OCI-LY1 (cell line): ENCODE measurements around the gene CD244.
"Not testable (repeated sequence)": the region's sequence is repeated elsewhere in the genome, so short reads cannot be mapped to it uniquely, and the experiment has no call there.

ENCODE experiments used
- H2AFZ ChIP-seq: fragments of 200-600 bp; sonication (generic), shearing (Covaris generic); 2 replicates; pipeline ENCODE4 v1.6.0; 2014; ENCODE audit warnings: antibody characterized with exemption, mild to moderate bottlenecking, low read length
- H3F3A ChIP-seq: fragments of 200-600 bp; sonication (generic), shearing (Covaris generic); 2 replicates; pipeline ENCODE4 v1.6.0; 2014; ENCODE audit warnings: mild to moderate bottlenecking, antibody characterized with exemption, low read length, moderate library complexity; ENCODE audit not compliant: insufficient read depth
- H3K27ac ChIP-seq: fragments of 200-600 bp; sonication (generic); 2 replicates; pipeline ENCODE4 v1.5.1; 2014; ENCODE audit warnings: low read length, mixed run types, mild to moderate bottlenecking, low read depth; ENCODE audit not compliant: poor library complexity, severe bottlenecking
- H3K27me3 ChIP-seq: fragments of 200-600 bp; sonication (generic); 2 replicates; pipeline ENCODE4 v1.6.0; 2014; ENCODE audit warnings: antibody characterized with exemption, mild to moderate bottlenecking, low read length, moderate library complexity; ENCODE audit not compliant: insufficient read depth
- H3K36me3 ChIP-seq: fragments of 200-600 bp; sonication (generic); 2 replicates; pipeline ENCODE4 v1.6.1; 2014; ENCODE audit warnings: mild to moderate bottlenecking, antibody characterized with exemption, low read length, moderate library complexity, mixed read lengths; ENCODE audit not compliant: insufficient read depth
- H3K4me1 ChIP-seq: fragments of 200-600 bp; sonication (generic); 2 replicates; pipeline ENCODE4 v1.5.1; 2014; ENCODE audit warnings: mild to moderate bottlenecking, low read length, moderate library complexity; ENCODE audit not compliant: insufficient read depth, severe bottlenecking
- H3K4me2 ChIP-seq: fragments of 200-600 bp; sonication (generic), shearing (Covaris generic); 2 replicates; pipeline ENCODE4 v1.6.1; 2014; ENCODE audit warnings: low read length
- H3K4me3 ChIP-seq: fragments of 200-600 bp; sonication (generic); 2 replicates; pipeline ENCODE4 v1.5.1; 2014; ENCODE audit warnings: low read length, low read depth, mild to moderate bottlenecking, mixed read lengths; ENCODE audit not compliant: poor library complexity, severe bottlenecking
- H3K79me2 ChIP-seq: fragments of 200-600 bp; shearing (Covaris generic); 2 replicates; pipeline ENCODE4 v1.6.1; 2016; ENCODE audit warnings: mixed run types, low read length, mixed read lengths; ENCODE audit not compliant: insufficient read depth
- H3K9ac ChIP-seq: fragments of 200-600 bp; sonication (generic), shearing (Covaris generic); 2 replicates; pipeline ENCODE4 v1.6.1; 2014; ENCODE audit warnings: mild to moderate bottlenecking, low read length, mixed read lengths
- H3K9me2 ChIP-seq: fragments of 200-600 bp; sonication (generic), shearing (Covaris generic); 2 replicates; pipeline ENCODE4 v1.6.1; 2014; ENCODE audit warnings: low read depth, mild to moderate bottlenecking, low read length, mixed read lengths
- H3K9me3 ChIP-seq: fragments of 200-600 bp; shearing (Covaris generic); 2 replicates; pipeline ENCODE4 v1.6.1; 2014; ENCODE audit warnings: low read length, mixed read lengths
- H4K20me1 ChIP-seq: fragments of 200-600 bp; sonication (generic), shearing (Covaris generic); 2 replicates; pipeline ENCODE4 v1.6.0; 2016; ENCODE audit warnings: mild to moderate bottlenecking, low read length; ENCODE audit not compliant: insufficient read depth
- EZH2 ChIP-seq: fragments of 200-600 bp; sonication (generic), shearing (Covaris generic); IDR thresholded peaks from 2 replicates; pipeline ENCODE4 v1.8.0; 2017; ENCODE audit warnings: borderline replicate concordance, mixed run types, mild to moderate bottlenecking, antibody characterized with exemption, low read length, moderate library complexity, mixed read lengths
- TF ChIP-seq, protein P1 (sequence below): fragments of 200-600 bp; sonication (generic), shearing (Covaris generic); IDR thresholded peaks from 2 replicates; pipeline ENCODE4 v1.5.1; 2017; ENCODE audit warnings: mild to moderate bottlenecking, antibody characterized with exemption, low read length, moderate library complexity, mixed read lengths

Gene CD244

GRCh38 chr1:160882582-160882981, 19.9 kb upstream of the CD244 start:
- Histone ChIP-seq H3K4me2 (no peak overlapping the region), H3K4me3 (no peak overlapping the region), H3K9ac (no peak overlapping the region), H3K4me1 (peaks cover 4% of the 10 kb centered on the region), H3K9me3 (no peaks in the 10 kb centered on the region), H3K27me3 (0 out of 2 replicates have a peak, but pooled peaks cover 3% of the 10 kb centered on the region), H3K36me3 (no peaks in the 10 kb centered on the region), H3F3A (no peaks in the 10 kb centered on the region), H3K27ac (no peak overlapping the region), H4K20me1 (no peaks in the 10 kb centered on the region), H3K79me2 (no peaks in the 10 kb centered on the region), H3K9me2 (no peaks in the 10 kb centered on the region), H2AFZ (no peak overlapping the region)
- TF ChIP-seq EZH2: no peak
- TF ChIP-seq, protein P1, sequence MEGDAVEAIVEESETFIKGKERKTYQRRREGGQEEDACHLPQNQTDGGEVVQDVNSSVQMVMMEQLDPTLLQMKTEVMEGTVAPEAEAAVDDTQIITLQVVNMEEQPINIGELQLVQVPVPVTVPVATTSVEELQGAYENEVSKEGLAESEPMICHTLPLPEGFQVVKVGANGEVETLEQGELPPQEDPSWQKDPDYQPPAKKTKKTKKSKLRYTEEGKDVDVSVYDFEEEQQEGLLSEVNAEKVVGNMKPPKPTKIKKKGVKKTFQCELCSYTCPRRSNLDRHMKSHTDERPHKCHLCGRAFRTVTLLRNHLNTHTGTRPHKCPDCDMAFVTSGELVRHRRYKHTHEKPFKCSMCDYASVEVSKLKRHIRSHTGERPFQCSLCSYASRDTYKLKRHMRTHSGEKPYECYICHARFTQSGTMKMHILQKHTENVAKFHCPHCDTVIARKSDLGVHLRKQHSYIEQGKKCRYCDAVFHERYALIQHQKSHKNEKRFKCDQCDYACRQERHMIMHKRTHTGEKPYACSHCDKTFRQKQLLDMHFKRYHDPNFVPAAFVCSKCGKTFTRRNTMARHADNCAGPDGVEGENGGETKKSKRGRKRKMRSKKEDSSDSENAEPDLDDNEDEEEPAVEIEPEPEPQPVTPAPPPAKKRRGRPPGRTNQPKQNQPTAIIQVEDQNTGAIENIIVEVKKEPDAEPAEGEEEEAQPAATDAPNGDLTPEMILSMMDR: no peak

- H3K27me3 ChIP-seq, H3F3A ChIP-seq, H2AFZ ChIP-seq, H3K79me2 ChIP-seq, H3K9me3 ChIP-seq, H4K20me1 ChIP-seq, H3K27ac ChIP-seq, H3K36me3 ChIP-seq, H3K4me3 ChIP-seq, H3K9me2 ChIP-seq, H3K4me2 ChIP-seq, H3K4me1 ChIP-seq, H3K9ac ChIP-seq: not testable (repeated sequence)
These were observed 18.6 kb upstream of the CD244 start for GRCh38 chr1:160881264-160881663.

DNA sequence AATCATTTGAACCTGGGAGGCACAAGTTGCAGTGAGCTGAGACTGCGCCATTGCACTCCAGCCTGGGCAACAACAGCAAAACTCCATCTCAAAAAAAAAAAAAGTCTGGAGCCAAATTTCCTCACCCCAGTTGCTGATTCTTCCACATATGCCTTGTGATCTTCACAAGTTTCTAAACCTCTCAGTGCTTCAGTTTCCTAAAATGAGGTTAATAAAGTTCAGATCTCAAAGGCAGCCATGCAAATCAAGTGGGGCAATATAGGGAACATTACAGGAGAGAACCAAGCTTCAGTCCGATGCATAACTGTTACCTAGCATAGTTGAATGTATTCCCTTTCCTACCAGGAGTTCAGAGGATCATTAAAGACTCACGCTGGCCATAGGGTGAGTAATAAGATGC, 17.5 kb upstream of the CD244 start:
- TF ChIP-seq EZH2: no peak
- TF ChIP-seq, protein P1: no peak
- H3K27ac ChIP-seq: no peak overlapping the region
- H3K4me3 ChIP-seq: no peak overlapping the region
- no peak overlapping the region for H3K9ac ChIP-seq
- no peaks in the 10 kb centered on the region for H3K9me3 ChIP-seq
- no peaks in the 10 kb centered on the region for H4K20me1 ChIP-seq
- H3K9me2 ChIP-seq: no peaks in the 10 kb centered on the region
- H3K36me3 ChIP-seq: no peaks in the 10 kb centered on the region
- peaks cover 7% of the 10 kb centered on the region; the same call in 1 of the 2 replicates for H3K27me3 ChIP-seq
- no peaks in the 10 kb centered on the region for H3K79me2 ChIP-seq
- H2AFZ ChIP-seq: no peak overlapping the region
- peaks cover 4% of the 10 kb centered on the region for H3K4me1 ChIP-seq
- no peaks in the 10 kb centered on the region for H3F3A ChIP-seq
- H3K4me2 ChIP-seq: no peak overlapping the region

DNA sequence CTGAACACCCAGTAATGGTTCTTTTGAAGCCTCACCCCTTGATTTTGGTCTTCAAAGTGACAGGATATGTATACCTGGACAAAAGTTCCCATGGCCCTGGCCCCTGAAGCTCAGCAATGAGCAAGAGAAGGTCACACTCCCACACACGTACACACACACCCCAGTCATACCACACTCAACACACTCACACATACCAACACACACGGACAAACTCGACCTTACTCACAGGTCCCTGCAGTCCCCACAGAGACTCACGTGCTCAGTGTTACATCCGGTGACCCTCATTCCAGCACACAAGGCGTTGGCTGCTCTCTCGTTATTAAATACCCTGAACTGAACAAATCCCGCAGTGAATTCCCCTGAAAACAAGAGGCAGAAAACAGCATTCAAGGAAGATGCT, 16.4 kb upstream of the CD244 start:
- no peaks in the 10 kb centered on the region for H3K9me2 ChIP-seq
- TF ChIP-seq, protein P1: no peak
- TF ChIP-seq EZH2: no peak
- no peak overlapping the region for H3K27ac ChIP-seq
- no peak overlapping the region for H3K4me2 ChIP-seq
- H4K20me1 ChIP-seq: no peaks in the 10 kb centered on the region
- H3K36me3 ChIP-seq: no peaks in the 10 kb centered on the region
- no peaks in the 10 kb centered on the region for H3F3A ChIP-seq
- peaks cover 7% of the 10 kb centered on the region; the same call in 1 of the 2 replicates for H3K27me3 ChIP-seq
- no peak overlapping the region for H2AFZ ChIP-seq
- no peaks in the 10 kb centered on the region for H3K79me2 ChIP-seq
- H3K9me3 ChIP-seq: no peaks in the 10 kb centered on the region
- H3K4me3 ChIP-seq: no peak overlapping the region
- H3K9ac ChIP-seq: no peak overlapping the region
- H3K4me1 ChIP-seq: peaks cover 4% of the 10 kb centered on the region
